Measurements from ENCODE around the gene KNG1.
"Not testable (repeated sequence)": the region's sequence is repeated elsewhere in the genome, so short reads cannot be mapped to it uniquely, and the experiment has no call there.

Gene KNG1

GRCh38 chr3:186717039-186717457, at the start of gene KNG1:
TSS of gene KNG1 (plus strand) at chr3:186717359. CDS start at chr3:186717543, 184 bp downstream.
- no peak for DNase-seq (ENCODE audit: low read depth in 2 of 2)

GRCh38 chr3:186668426-186668825, 48.7 kb upstream of the KNG1 start:
- DNase-seq (ENCODE audit: low read depth in 2 of 2): no peak

GRCh38 chr3:186669378-186670084, 47.6 kb upstream of the KNG1 start:
- no peak for DNase-seq (ENCODE audit: low read depth in 2 of 2)

- DNase-seq (ENCODE audit: low read depth in 2 of 2): no peak
These were observed 47.0 kb upstream of the KNG1 start for GRCh38 chr3:186670155-186670554.

GRCh38 chr3:186671051-186671450, 46.1 kb upstream of the KNG1 start:
- no peak for DNase-seq (ENCODE audit: low read depth in 2 of 2)

GRCh38 chr3:186678604-186679003, 38.6 kb upstream of the KNG1 start:
- no peak for DNase-seq (ENCODE audit: low read depth in 2 of 2)

- no peak for DNase-seq (ENCODE audit: low read depth in 2 of 2)
These were observed 38.0 kb upstream of the KNG1 start for GRCh38 chr3:186679151-186679550.

- DNase-seq (ENCODE audit: low read depth in 2 of 2): no peak
These were observed 36.3 kb upstream of the KNG1 start for GRCh38 chr3:186680869-186681268.

GRCh38 chr3:186682812-186683211, 34.3 kb upstream of the KNG1 start:
- DNase-seq (ENCODE audit: low read depth in 2 of 2): no peak

GRCh38 chr3:186683979-186684378, 33.2 kb upstream of the KNG1 start:
- DNase-seq (ENCODE audit: low read depth in 2 of 2): no peak

GRCh38 chr3:186686475-186686874, 30.7 kb upstream of the KNG1 start:
- peak in 1 of 2 donors; percentile 0 for DNase-seq (ENCODE audit: low read depth in 2 of 2)

- DNase-seq (ENCODE audit: low read depth in 2 of 2): no peak
These were observed 30.0 kb upstream of the KNG1 start for GRCh38 chr3:186687120-186687651.

GRCh38 chr3:186690304-186690703, 26.9 kb upstream of the KNG1 start:
- DNase-seq (ENCODE audit: low read depth in 2 of 2): not testable (repeated sequence)

- no peak for DNase-seq (ENCODE audit: low read depth in 2 of 2)
These were observed 25.5 kb upstream of the KNG1 start for GRCh38 chr3:186691676-186692075.

GRCh38 chr3:186693843-186694242, 23.3 kb upstream of the KNG1 start:
- DNase-seq (ENCODE audit: low read depth in 2 of 2): no peak

- no peak for DNase-seq (ENCODE audit: low read depth in 2 of 2)
These were observed 22.7 kb upstream of the KNG1 start for GRCh38 chr3:186694288-186695032.

- DNase-seq (ENCODE audit: low read depth in 2 of 2): no peak
These were observed 20.6 kb upstream of the KNG1 start for GRCh38 chr3:186696522-186696921.

GRCh38 chr3:186697510-186697909, 19.6 kb upstream of the KNG1 start:
- DNase-seq (ENCODE audit: low read depth in 2 of 2): no peak

GRCh38 chr3:186700267-186700666, 16.9 kb upstream of the KNG1 start:
- DNase-seq (ENCODE audit: low read depth in 2 of 2): no peak

- DNase-seq (ENCODE audit: low read depth in 2 of 2): not testable (repeated sequence)
These were observed 14.7 kb upstream of the KNG1 start for GRCh38 chr3:186702451-186702850.

GRCh38 chr3:186705882-186706780, 11.0 kb upstream of the KNG1 start:
- DNase-seq (ENCODE audit: low read depth in 2 of 2): peak in 1 of 2 donors; percentile 20

All from stimulated activated CD8-positive, alpha-beta memory T cell treated with anti-CD3 and anti-CD28 coated beads, Interleukin-7, amount 100 ng/mL, for 4 hours (primary cell).